ENCODE measurements around the gene BOD1.
"Not testable (repeated sequence)": the region's sequence is repeated elsewhere in the genome, so short reads cannot be mapped to it uniquely, and the experiment has no call there.

Gene BOD1

DNA sequence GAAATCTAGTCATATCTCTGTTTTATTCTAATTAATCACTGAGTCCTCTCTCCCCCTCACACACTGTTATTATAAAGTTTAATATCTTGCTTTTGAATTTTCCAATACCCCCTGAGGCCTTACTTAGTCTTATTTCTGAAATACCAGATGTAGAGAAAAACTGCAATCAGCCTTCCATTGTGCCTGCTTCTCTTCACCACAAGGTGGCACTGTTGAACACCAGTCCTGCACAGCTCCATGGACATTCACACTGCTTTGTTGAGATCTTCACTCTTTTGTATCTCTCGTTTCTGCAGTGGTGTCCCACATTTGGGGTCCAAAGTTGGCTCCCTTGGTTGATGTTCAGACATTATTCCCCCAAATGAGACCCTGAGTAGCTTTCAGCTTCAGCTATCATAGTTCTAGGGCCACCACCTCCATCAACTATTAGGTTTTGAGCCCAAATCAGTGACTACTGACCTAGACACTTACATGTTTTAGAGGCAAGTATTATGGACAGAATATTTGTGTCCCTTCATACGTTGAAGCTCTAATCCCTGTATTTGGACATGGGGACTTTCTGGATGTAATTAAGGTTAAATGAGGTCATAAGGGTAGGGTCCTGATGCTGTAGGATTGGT is 24.3 kb downstream of the BOD1 start:
- TF ChIP-seq, protein P1, sequence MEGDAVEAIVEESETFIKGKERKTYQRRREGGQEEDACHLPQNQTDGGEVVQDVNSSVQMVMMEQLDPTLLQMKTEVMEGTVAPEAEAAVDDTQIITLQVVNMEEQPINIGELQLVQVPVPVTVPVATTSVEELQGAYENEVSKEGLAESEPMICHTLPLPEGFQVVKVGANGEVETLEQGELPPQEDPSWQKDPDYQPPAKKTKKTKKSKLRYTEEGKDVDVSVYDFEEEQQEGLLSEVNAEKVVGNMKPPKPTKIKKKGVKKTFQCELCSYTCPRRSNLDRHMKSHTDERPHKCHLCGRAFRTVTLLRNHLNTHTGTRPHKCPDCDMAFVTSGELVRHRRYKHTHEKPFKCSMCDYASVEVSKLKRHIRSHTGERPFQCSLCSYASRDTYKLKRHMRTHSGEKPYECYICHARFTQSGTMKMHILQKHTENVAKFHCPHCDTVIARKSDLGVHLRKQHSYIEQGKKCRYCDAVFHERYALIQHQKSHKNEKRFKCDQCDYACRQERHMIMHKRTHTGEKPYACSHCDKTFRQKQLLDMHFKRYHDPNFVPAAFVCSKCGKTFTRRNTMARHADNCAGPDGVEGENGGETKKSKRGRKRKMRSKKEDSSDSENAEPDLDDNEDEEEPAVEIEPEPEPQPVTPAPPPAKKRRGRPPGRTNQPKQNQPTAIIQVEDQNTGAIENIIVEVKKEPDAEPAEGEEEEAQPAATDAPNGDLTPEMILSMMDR (IDR thresholded peaks at IDR 0.05; ENCODE audit: low read depth, low read length, missing control alignments): peak; percentile 54
- H3K4me3 ChIP-seq (ENCODE audit: low read depth, low read length): no peak overlapping the region
- DNase-seq (ENCODE audit: low read depth): no peak

DNA sequence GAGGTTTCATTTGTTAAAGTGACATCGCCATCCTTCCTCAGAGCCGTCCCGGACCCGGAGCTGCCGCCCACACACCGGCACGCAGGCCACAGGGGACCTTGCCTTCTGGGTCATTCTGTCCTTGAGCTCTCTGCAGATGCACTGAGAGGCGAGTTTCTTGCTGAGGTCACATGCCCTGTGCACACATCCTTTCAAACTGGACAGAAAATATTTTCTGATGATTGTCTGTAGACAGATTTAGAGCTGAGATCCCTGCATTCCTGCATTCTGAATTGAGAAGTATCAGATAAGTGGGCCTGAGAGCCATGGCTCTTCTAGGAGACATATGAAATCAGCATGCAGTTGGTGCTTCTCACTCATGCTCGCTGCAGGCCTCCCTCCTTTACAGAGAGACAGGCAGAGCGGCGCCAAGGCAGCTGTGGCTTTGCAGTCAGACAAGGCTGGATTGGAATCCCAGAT is 25.4 kb downstream of the BOD1 start:
- H3K4me3 ChIP-seq (ENCODE audit: low read depth, low read length): no peak overlapping the region
- DNase-seq (ENCODE audit: low read depth): no peak
- TF ChIP-seq, protein P1 (IDR thresholded peaks at IDR 0.05; ENCODE audit: low read depth, low read length, missing control alignments): no peak

DNA sequence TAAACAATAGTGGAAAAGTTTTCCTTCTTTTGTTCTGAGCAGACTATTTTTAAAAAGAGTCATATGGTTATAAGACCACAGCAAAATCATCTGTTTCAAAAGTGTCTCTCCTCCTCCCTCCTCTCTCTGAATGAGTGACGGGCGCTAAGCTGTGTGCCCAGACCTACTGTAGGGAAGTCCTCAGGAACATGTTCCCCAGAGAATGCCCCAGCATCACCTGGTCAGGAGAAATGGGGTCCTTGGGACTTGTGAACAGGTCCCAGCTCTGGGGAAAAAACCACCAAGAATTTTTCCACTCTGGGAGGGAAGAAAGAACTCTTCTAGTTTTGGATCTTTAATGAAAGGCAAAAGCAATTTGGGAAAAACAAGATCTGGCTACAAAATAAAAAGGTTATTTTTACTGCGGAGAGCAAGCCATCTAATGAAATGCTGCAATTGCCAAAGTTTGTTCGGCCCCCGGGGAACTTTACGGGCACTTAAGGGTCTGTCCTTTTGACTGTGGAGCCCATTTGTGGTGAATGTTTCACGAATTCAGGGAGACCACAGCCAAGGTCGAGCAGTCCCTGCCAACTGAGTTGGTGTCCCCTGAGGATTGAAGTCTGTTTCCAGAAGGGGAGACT is 25.9 kb downstream of the BOD1 start:
- TF ChIP-seq, protein P1 (IDR thresholded peaks at IDR 0.05; ENCODE audit: low read depth, low read length, missing control alignments): no peak
- no peak overlapping the region for H3K4me3 ChIP-seq (ENCODE audit: low read depth, low read length)
- DNase-seq (ENCODE audit: low read depth): no peak

DNA sequence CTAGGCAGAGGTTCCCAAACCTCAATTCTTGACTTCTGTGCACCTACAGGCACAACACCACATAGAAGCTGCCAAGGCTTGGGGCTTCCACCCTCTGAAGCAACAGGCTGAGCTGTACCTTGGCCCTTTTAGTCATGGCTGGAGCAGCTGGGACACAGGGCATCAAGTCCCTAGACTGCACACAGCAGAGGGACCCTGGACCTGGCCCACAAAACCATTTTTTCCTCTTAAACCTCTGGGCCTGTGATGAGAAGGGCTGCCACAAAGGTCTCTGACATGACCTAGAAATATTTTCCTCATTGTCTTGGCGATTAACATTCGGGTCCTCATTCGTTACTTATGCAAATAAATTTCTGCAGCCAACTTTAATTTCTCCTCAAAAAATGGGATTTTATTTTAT is 30.3 kb downstream of the BOD1 start:
- not testable (repeated sequence) for DNase-seq (ENCODE audit: low read depth); H3K4me3 ChIP-seq (ENCODE audit: low read depth, low read length)

DNA sequence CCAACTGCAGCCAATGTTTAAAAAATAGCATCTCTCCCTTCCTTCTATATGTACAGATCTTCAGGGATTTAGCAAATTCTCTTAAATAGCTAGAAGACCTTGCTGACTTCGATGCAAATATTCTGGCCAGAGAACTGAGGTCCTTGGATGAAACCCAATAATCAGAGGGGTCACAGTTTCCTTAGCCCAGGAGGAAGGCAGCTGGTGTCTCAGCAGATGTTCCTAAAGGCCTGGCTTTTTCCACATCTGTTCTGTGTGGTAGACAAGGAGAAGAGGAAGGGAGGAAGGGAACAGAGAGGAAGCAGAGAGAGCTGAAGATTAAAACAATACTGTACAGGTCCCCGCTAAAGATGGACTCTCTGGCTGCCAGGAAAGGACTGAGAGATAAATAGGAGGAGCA is 33.1 kb downstream of the BOD1 start:
- no peak for DNase-seq (ENCODE audit: low read depth)
- H3K4me3 ChIP-seq (ENCODE audit: low read depth, low read length): no peak overlapping the region
- TF ChIP-seq, protein P1 (IDR thresholded peaks at IDR 0.05; ENCODE audit: low read depth, low read length, missing control alignments): no peak

DNA sequence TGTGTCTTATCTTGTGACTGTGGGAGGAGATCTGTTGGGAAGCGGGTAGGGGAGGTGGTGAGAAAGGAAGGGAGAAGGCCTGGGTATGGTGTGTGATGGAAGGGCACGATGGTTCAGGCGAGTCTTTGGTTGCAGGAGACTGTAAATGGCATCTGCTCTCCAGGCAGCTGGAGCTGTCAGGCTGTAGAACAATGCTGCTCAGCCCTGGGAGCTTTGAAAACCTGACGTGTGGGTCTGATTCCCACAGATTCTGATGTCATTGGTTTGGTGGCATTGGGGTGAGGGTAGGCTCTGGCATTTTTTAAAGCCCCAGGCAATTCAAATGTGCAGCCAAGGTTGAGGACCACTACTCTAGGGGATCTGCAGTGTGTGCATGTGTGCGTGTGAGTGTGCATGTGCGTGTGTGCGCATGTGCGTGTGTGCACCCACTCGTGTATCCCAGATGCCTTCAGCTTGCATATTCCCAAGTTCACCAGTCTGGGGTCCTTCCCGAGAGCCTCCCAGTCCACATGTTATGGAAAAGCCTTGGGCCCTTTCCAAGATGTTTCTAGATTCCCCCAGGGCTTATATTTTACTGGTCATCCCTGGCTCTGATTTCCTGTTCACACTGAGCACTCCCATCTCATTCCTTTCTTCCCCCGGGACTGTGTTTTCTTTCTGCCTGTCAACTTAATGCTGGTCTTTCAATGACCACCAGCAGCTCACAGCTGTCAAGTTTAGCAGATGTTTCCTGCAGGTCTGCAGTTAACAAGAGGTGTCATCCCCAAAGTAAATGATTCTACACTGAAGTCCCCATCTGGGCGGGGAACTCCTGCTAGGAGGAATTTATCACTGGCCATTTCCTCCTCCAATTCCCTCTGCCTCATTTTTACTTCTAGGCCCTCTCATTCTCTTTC is 34.0 kb downstream of the BOD1 start:
- DNase-seq (ENCODE audit: low read depth): no peak
- no peak overlapping the region for H3K4me3 ChIP-seq (ENCODE audit: low read depth, low read length)
- TF ChIP-seq, protein P1 (IDR thresholded peaks at IDR 0.05; ENCODE audit: low read depth, low read length, missing control alignments): no peak
